Measurements from ENCODE around the gene B3GALT4.

The B3GALT4 gene

DNA sequence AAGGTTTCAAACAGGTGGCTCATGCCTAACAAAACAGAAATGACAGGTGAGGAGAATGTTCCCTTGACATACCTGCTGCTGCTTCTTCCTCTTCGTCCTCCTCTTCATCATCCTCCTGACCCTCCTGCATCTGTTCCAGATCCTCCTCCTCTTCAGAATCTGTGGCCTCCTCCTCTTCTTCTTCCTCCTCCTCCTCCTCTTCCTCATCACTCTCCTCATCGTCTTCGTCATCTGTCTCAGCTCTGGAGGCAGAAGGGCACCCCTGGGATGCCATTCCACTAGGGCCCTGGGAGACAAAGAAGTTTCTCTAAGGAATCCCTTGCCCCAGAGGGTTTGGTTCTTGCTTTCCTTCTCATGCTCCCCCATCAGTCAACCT is 43.0 kb downstream of the B3GALT4 start:
- TF ChIP-seq CTCF (conservative IDR thresholded peaks at IDR 0.05) = no peak

GRCh38 chr6:33320315-33321181 is 43.6 kb downstream of the B3GALT4 start:
- TF ChIP-seq CTCF (conservative IDR thresholded peaks at IDR 0.05) = no peak
- H3K27ac ChIP-seq = peak overlapping the region; percentile 100

More for the DNA sequence above, 43.0 kb downstream of the B3GALT4 start:
- peak overlapping the region; percentile 100 for H3K27ac ChIP-seq

DNA sequence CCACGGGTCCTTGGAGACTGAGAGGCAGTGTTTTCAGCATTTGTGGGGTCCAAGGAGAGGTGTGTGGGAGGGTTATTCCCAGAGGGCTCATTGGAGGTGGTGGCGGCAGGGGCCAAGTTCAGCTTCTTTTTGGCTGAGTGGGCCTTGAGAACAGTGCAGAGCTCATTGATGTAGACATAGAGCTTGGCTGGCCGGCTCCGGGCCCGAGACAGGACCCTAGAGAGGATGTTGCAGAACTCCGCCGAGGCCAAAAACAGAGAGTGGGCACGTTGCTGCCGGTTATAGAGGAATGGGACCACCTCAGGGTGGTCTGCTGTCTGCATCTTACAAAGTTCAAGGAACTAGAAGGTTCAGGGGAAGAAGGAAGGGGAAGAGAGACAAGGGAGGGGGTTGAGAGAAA is 44.3 kb downstream of the B3GALT4 start:
- H3K27ac ChIP-seq = peak overlapping the region; percentile 100
- no peak for TF ChIP-seq CTCF (conservative IDR thresholded peaks at IDR 0.05)

GRCh38 chr6:33323623-33323948 is 46.7 kb downstream of the B3GALT4 start:
- H3K27ac ChIP-seq = peak overlapping the region; percentile 100
- TF ChIP-seq CTCF (conservative IDR thresholded peaks at IDR 0.05) = peak; percentile 16; the same call in 1 of the 2 replicates

- H3K27ac ChIP-seq = peak overlapping the region; percentile 100
- no peak for TF ChIP-seq CTCF (conservative IDR thresholded peaks at IDR 0.05)
Observed at GRCh38 chr6:33324125-33324524, 47.2 kb downstream of the B3GALT4 start.

Data from VCaP (cell line).